ENCODE results near the gene TMEM120B. TPM values are rescaled to one million over a fixed set of nuclear protein-coding genes. Genes with fewer than 3 reads are reported as not detected.

The TMEM120B gene
- total and polyA plus RNA-seq, 2 of the 13 experiments (the other 11 are each of a cell fraction or from before 2014, with no cell fraction given): 7.1 to 12.9 TPM

- intact Hi-C loops (cut with micrococcal nuclease; ENCODE audit: unreplicated experiment): no loop called here
These were observed 71.9 kb downstream of the TMEM120B start for GRCh38 chr12:121784460-121784859.

More at GRCh38 chr12:121784460-121784859, 71.9 kb downstream of the TMEM120B start:
- no peak overlapping the region for H3K9ac ChIP-seq (ENCODE audit: insufficient read depth, low read depth, low read length)
- no peak for FAIRE-seq
- ChIA-PET POLR2A (interaction anchor here (1.0 kb wide), 1 partner anchor 9 kb away, joined by 3 read pairs; the partner anchor contains the start of gene RHOF), CTCF (ENCODE audit: low intra/inter-chr PET ratio, low total read pairs) (no interaction called here)
- ATAC-seq: no peak
- H3K36me3 ChIP-seq (replicated peaks in 1 of 2; ENCODE audit: control insufficient read depth in 1 of 2, insufficient read depth in 2 of 2, low read length in 2 of 2): peaks cover 0 to 10% of the 10 kb centered on the region in 2 experiments; a peak in 3 of 5 replicates
- H2AFZ ChIP-seq (ENCODE audit: low read length): no peak overlapping the region
- H3K27ac ChIP-seq (ENCODE audit: extremely low read length, insufficient read depth, low read length): no peak overlapping the region
- no peak overlapping the region for H3K4me2 ChIP-seq (ENCODE audit: low read depth, low read length)
- peaks cover 4% of the 10 kb centered on the region; the same call in 1 of the 2 replicates for H4K20me1 ChIP-seq (ENCODE audit: insufficient read depth, low read length)
- 72% methylated on average over 6 of the region's 6 CpGs for WGBS (ENCODE audit: low lambda C conversion rate)
- no peaks in the 10 kb centered on the region for H3K9me3 ChIP-seq (ENCODE audit: low read length)
- no peak for DNase-seq (ENCODE audit: low spot score)
- H3K79me2 ChIP-seq (ENCODE audit: insufficient read depth, low read length): peaks cover 15% of the 10 kb centered on the region
- H3K4me3 ChIP-seq (replicated peaks in 1 of 3; ENCODE audit: insufficient read depth in 1 of 3, low read depth in 2 of 3, low read length in 3 of 3): no peak overlapping the region
- no peaks in the 10 kb centered on the region; a peak in 1 of 5 replicates for H3K27me3 ChIP-seq (ENCODE audit: control insufficient read depth in 1 of 2, insufficient read depth in 2 of 2, low read length in 2 of 2)
- in situ Hi-C loops (cut with HindIII; ENCODE audit: extremely low pct_ligation_motif_present, low pct_unique_long_range_greater_than_20kb): no loop called here
- BruUV-seq (replicated peaks): no TSS peak
- TF ChIP-seq EZH2 (conservative IDR thresholded peaks at IDR 0.05; ENCODE audit: low read depth, low read length) (no peak), ZNF160 (CRISPR knock-in tag; IDR thresholded peaks at IDR 0.05) (no peak), ZNF33B (CRISPR knock-in tag; IDR thresholded peaks at IDR 0.05) (no peak), ZNF749 (CRISPR knock-in tag; IDR thresholded peaks at IDR 0.05; ENCODE audit: borderline replicate concordance) (no peak), GMEB1 (CRISPR knock-in tag; IDR thresholded peaks at IDR 0.05; ENCODE audit: borderline replicate concordance) (no peak), IKZF4 (CRISPR knock-in tag; IDR thresholded peaks at IDR 0.05; ENCODE audit: borderline replicate concordance, low read depth, not compliant biosample characterization) (no peak), ZNF709 (CRISPR knock-in tag; IDR thresholded peaks at IDR 0.05) (no peak), ELF3 (CRISPR knock-in tag; IDR thresholded peaks at IDR 0.05) (no peak), BCLAF1 (IDR thresholded peaks at IDR 0.05) (no peak), FOXO1 (CRISPR knock-in tag; IDR thresholded peaks at IDR 0.05) (no peak), ARHGAP35 (CRISPR knock-in tag; IDR thresholded peaks at IDR 0.05; ENCODE audit: borderline replicate concordance) (no peak), ZBTB21 (CRISPR knock-in tag; IDR thresholded peaks at IDR 0.05) (no peak), PCBP2 (optimal IDR thresholded peaks at IDR 0.05; ENCODE audit: low read depth, low read length, poor library complexity, severe bottlenecking) (no peak), ZNF792 (CRISPR knock-in tag; IDR thresholded peaks at IDR 0.05) (no peak), ZNF484 (CRISPR knock-in tag; IDR thresholded peaks at IDR 0.05; ENCODE audit: borderline replicate concordance, low read depth) (no peak), SOX6 (IDR thresholded peaks at IDR 0.05) (no peak), SOX6 (CRISPR knock-in tag; IDR thresholded peaks at IDR 0.05) (no peak)
- TF ChIP-seq, protein P1, sequence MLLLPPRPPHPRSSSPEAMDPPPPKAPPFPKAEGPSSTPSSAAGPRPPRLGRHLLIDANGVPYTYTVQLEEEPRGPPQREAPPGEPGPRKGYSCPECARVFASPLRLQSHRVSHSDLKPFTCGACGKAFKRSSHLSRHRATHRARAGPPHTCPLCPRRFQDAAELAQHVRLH (CRISPR knock-in tag; IDR thresholded peaks at IDR 0.05; ENCODE audit: borderline replicate concordance, low read depth): no peak
- TF ChIP-seq, protein P2, sequence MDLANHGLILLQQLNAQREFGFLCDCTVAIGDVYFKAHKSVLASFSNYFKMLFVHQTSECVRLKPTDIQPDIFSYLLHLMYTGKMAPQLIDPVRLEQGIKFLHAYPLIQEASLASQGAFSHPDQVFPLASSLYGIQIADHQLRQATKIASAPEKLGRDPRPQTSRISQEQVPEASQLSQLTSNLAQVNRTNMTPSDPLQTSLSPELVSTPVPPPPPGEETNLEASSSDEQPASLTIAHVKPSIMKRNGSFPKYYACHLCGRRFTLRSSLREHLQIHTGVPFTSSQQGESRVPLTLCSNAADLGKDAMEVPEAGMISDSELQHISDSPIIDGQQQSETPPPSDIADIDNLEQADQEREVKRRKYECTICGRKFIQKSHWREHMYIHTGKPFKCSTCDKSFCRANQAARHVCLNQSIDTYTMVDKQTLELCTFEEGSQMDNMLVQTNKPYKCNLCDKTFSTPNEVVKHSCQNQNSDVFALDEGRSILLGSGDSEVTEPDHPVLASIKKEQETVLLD (CRISPR knock-in tag; IDR thresholded peaks at IDR 0.05; ENCODE audit: low read depth): no peak
- peaks cover 66% of the 10 kb centered on the region for H3K4me1 ChIP-seq (ENCODE audit: insufficient read depth, low read length)
